OCI-M1 (cell line): ENCODE measurements around the gene OR2F2.
A peak's percentile ranks its signal among the peaks of the same experiment; 100 is the strongest.

Source experiments
- DNase-seq: peaks from one replicate; lab custom pipeline; 2025; lab: John Stamatoyannopoulos, UW

Gene OR2F2

GRCh38 chr7:143934526-143935325 lies at the start of gene OR2F2:
TSS of gene OR2F2 (plus strand) at chr7:143935233. CDS start at chr7:143935233, 0 bp downstream.
- no peak for DNase-seq

DNA sequence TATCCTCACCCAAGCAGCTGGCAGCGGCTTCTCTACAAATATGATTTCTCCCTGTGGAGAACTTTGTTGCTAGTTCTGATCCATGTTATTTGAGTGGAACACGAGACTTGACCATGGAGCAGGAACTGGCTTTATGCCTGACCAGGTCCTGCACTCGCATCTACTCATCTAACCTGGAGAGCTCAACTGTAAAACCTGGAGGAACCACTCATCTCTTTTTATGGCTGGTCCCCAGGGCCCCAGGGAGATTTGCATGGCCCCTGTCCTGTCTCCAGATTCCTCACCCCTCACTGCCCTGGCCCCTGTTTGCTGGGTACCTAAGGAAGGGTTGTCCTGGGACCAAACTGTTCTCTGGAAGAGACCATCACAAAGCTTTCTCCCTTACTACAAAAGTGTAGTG lies 49.1 kb upstream of the OR2F2 start:
- no peak for DNase-seq

GRCh38 chr7:143886826-143887477 lies 48.1 kb upstream of the OR2F2 start:
- peak; percentile 12 for DNase-seq

DNA sequence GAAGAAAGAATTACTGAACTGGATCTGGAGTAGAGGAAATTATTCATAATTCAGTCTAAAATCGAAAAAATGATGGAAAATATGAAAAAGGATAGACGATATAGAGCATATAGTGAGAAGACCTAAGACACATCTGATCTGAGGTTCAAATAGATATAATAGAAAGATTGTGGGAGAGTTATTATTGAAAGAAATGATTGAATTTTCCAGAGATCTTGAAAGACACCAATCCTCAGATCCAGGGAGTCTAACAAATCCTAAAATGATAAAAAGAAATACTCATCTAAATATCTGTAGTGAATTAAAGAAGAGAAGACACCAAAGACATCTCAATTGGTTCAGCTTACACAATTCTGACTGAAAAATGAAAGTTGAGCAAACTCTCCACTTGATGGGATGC lies 46.0 kb upstream of the OR2F2 start:
- DNase-seq: no peak

GRCh38 chr7:143890558-143890957 lies 44.5 kb upstream of the OR2F2 start:
- no peak for DNase-seq

DNA sequence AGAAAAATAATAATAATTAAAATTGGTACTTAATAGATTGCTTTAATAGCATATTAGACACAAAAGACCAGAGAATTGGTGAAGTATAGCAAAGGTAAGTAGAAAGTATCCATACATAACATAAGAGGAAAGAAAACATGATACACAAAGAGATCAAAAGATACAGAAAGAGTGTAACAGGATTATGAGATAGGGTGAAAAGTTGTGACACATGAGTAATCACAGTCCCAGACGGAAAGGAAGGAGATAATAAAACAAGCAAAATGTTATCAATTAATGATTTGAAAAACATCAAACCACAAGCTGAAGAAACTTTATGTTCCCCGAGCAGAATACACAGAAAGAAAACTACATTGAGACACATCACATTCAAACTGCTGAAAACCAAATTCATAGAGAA lies 43.6 kb upstream of the OR2F2 start:
- no peak for DNase-seq

GRCh38 chr7:143892527-143893300 lies 42.3 kb upstream of the OR2F2 start:
- DNase-seq: peak; percentile 85

GRCh38 chr7:143896667-143897066 lies 38.4 kb upstream of the OR2F2 start:
- DNase-seq: no peak

DNA sequence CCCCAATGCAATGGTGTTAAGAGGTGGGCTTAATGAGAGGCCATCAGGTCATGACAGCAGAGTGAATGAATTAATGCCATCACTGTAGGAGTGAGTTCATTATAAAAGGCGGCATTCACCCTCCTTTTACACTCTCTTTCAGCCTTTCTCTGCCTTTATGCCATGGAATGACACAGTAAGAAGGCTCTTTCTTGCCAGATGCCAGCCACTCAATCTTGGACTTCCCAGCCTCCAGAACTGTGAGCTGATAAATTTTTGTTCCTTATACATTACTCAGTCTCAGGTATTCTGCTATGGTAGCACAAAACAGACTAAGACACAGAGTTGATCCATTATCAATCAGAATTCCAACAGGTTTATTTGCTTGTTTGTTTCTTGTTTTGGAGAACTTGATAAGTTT lies 36.2 kb upstream of the OR2F2 start:
- DNase-seq: no peak

DNA sequence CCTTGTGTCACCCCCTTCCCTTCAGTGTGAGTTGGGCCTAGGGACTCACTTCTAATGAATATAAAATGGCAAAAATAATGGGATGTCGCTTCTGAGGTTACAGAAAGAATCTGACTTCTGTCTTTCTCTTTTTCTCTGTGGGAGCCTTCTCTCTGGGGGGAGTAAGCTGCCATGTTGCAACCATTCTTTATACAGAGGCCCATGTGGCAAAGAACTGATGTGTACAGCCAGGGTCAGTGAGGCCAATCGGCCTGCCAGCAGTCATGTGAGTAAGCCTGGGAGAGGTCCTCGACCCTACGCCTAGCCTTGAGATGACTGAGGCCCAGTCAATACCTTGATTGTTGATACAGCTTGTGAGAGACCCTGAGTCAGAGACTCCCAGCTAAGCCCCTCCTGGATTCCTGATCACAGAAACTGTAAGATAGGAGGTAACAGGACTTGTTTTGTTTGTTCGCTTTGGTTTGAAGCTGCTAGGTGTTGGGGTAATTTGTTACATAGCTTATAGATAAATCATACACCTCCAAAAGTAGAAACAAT lies 34.7 kb upstream of the OR2F2 start:
- no peak for DNase-seq

GRCh38 chr7:143901332-143901667 lies 33.7 kb upstream of the OR2F2 start:
- DNase-seq: no peak

- DNase-seq: peak; percentile 92
Measured at GRCh38 chr7:143901668-143902331, 33.2 kb upstream of the OR2F2 start, which contains the start of gene TCAF1. TSS of gene TCAF1 (minus strand) at chr7:143902176. CDS start at chr7:143876608, 25,568 bp downstream.

DNA sequence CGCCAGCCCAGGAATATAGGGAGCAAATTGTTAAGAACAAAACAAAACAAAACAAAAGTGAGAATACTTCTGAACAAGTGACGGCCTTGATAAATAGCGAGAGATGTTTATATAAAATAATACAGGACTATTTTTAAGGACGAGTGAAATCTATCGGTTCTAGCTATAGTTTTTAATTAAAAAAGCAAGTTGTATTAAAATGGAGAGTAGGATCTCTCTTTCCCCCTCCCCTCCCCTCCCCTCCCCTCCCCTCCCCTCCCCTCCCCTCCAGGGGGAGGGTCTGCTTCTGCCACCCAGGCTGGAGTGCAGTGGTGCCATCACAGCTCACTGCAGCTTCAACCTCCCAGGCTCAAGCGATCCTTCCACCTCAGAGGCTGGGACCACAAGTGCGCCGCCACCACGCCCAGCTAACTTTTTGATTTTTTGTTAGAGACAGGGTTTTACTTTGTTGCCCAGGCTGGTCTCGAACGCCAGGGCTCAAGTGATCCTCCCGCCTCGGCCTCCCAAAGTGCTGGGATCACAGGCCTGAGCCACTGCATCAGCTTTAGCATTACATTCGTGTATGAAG lies 32.6 kb upstream of the OR2F2 start:
- no peak for DNase-seq

DNA sequence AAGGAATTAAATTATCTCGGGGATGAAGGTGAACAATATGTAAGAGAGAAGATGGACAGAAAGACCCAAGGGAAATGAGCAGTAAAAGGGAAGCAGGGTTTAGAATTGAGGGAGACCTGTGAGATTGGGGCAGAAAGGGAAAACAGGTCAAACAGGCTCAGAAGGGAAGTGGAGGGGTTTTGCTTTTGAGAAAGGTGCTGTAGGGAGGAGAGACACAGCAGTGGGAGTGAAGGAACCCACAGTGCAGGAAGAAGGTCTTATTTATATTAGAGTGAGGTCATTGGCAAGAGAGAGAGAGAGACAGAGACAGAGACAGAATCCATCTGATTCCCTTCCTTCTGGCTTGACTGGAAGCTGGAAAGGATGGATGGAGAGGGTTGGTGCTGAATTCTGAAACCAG lies 29.5 kb upstream of the OR2F2 start:
- DNase-seq: no peak

GRCh38 chr7:143906151-143906550 lies 28.9 kb upstream of the OR2F2 start:
- no peak for DNase-seq

DNA sequence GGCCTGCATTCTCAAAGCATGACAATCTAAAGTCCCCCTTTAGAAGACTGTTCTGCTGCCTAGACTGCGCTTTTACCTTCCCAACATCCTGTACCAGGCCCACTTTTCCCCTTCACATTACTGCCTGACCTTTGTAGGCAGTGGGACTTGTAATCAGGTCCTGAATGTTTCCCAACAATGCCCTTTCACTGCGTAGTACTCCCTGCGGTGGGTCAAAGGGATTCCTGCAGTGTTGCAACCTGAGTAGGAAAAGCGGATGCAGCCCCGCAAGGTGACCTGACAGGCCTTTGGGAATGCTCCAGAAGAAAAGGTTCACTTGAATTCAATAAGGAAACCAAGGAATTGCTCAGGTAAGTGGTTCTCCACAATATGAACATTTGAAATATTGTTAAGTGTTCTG lies 28.1 kb upstream of the OR2F2 start:
- DNase-seq: no peak

GRCh38 chr7:143908120-143908519 lies 26.9 kb upstream of the OR2F2 start:
- no peak for DNase-seq

DNA sequence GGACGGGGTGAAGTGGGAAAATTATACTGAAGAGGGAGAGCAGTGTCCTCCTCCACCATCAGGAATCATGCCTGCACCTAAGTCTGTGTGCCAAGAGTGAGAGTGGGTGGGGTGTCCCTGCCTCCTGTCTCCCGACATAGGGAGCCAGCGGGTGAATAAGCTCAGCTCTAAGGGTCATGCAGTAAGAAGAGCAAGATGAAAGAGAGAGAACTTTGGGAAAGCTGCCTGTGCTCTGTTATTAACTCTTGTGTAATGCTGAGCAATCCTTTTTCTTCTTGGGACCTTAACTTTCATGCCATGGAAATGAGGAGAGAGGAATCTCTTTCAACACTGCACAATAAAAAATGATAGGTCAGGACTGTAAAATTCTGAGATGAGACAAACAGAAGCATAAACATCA lies 25.2 kb upstream of the OR2F2 start:
- DNase-seq: no peak

DNA sequence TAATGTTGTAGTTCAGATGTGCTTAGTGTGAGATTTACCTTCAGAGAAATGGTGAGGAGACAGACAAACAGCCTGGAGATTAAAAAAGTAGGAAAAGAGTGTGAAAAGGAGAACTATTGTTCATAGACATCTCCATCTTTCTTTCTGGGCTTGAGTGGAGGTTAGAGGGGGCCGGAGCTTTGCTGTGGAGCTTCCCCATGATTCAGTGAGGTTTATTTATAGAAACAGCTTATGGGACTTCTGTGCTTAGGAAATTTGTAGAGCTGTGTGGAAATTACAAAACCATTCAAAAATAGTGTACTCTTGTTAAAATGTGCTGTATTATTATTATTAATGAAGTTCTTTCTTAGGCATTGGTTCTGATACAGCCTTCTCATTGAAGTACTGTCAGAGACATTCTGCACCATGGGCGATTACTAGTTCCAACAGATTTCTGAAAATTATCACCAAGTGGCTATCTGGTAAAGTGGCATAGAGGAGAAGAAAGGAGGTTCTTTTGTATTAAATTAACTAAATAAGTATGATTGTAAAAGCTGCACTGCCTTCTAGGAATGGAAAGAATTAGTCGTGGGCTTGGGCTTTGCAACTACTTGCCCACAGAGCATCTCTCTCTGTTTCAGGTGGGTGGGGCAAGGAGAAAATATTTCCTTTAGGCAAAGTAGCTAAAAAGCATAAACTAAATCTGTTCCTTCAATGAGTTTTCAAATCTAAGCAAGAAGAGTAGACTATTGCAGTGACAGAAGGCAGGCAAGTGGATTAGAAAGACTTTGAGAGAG lies 24.4 kb upstream of the OR2F2 start:
- DNase-seq: no peak

DNA sequence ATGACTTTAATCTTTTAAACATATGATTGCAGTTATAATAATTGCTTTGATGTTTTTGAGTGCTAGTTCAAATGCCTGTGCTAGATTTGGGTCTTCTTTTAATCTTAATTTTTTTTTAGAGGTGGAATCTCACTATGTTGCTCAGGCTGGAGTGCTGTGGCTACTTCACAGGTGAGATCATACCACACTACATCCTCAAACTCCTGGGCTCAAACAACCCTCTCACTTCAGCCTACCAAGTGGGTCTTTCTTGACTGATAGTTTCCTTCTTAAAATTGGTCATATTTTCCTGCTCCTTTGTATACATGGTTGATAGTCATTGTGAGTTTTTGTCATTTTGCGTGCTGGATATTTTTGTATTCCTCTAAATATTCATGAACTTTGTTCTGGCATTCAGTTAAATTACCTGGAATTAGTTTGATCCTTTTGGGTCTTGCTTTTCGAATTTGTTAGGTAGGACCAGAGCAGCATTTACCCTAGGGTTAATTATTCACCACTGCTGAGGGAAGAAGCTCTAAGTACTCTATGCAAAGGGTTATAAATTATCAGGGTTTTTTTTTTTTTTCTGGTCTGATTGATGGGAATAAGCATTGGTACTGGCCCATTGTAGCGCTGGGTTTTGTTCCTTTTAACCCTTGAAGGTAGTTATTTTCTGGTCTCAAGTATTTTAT lies 21.0 kb upstream of the OR2F2 start:
- no peak for DNase-seq
